HG02588 (cell line): ENCODE measurements around the gene ANO7.
"Not testable (repeated sequence)": the region's sequence is repeated elsewhere in the genome, so short reads cannot be mapped to it uniquely, and the experiment has no call there.

Experiments
- ATAC-seq: cut with Tn5 transposase; IDR thresholded peaks from one replicate; pipeline ENCODE4 v1.9.1; 2021; ENCODE audit warnings: mild to moderate bottlenecking, moderate library complexity; ENCODE audit not compliant: unreplicated experiment

ANO7 gene

GRCh38 chr2:241189856-241190201, 1.4 kb downstream of the ANO7 start:
- ATAC-seq = no peak

GRCh38 chr2:241190291-241190981, 2.0 kb downstream of the ANO7 start:
- no peak for ATAC-seq

- no peak for ATAC-seq
Measured at GRCh38 chr2:241191081-241191480, 2.6 kb downstream of the ANO7 start.

GRCh38 chr2:241193271-241193670, 4.8 kb downstream of the ANO7 start:
- no peak for ATAC-seq

GRCh38 chr2:241194811-241195210, 6.3 kb downstream of the ANO7 start:
- ATAC-seq = no peak

- ATAC-seq = no peak
Measured at GRCh38 chr2:241195506-241196130, 7.1 kb downstream of the ANO7 start.

GRCh38 chr2:241197246-241197645, 8.8 kb downstream of the ANO7 start:
- ATAC-seq = not testable (repeated sequence)

- ATAC-seq = no peak
Measured at GRCh38 chr2:241197947-241198346, 9.5 kb downstream of the ANO7 start.

- no peak for ATAC-seq
Measured at GRCh38 chr2:241198381-241199279, 10.2 kb downstream of the ANO7 start.

- ATAC-seq = no peak
Measured at GRCh38 chr2:241199286-241199685, 10.8 kb downstream of the ANO7 start.

- no peak for ATAC-seq
Measured at GRCh38 chr2:241199897-241200821, 11.7 kb downstream of the ANO7 start.

- no peak for ATAC-seq
Measured at GRCh38 chr2:241200822-241201395, 12.4 kb downstream of the ANO7 start.

GRCh38 chr2:241201445-241202267, 13.2 kb downstream of the ANO7 start:
- ATAC-seq = no peak

- ATAC-seq = no peak
Measured at GRCh38 chr2:241202268-241202585, 13.8 kb downstream of the ANO7 start.

GRCh38 chr2:241202681-241203080, 14.2 kb downstream of the ANO7 start:
- no peak for ATAC-seq

GRCh38 chr2:241203218-241204009, 14.9 kb downstream of the ANO7 start:
- ATAC-seq = no peak

- ATAC-seq = no peak
Measured at GRCh38 chr2:241204010-241204384, 15.5 kb downstream of the ANO7 start.

GRCh38 chr2:241204490-241204889, 16.0 kb downstream of the ANO7 start:
- ATAC-seq = no peak

GRCh38 chr2:241205086-241205485, 16.6 kb downstream of the ANO7 start:
- ATAC-seq = no peak
